Right lung (tissue), 5 donors: ENCODE measurements around the gene MSRB3. TPM values are rescaled to one million over a fixed set of nuclear protein-coding genes. Genes with fewer than 3 reads are reported as not detected.

Source experiments
- DNase-seq, 2 donors: peaks; one replicate each; pipeline ENCODE4 v3.0.0-alpha.2; 2013
- polyA plus RNA-seq, 5 donors: library from polyadenylated mRNA; unstranded; fragments of 120-200 nt; gene quantifications; one replicate each; pipeline versions ENCODE4 v1.2.1 to v1.2.3, GENCODE V29; 2013; ENCODE audit warnings: inconsistent platforms in 1 of 5, low replicate concordance in 1 of 5; ENCODE audit not compliant: insufficient read length in 5 of 5, insufficient read depth in 1 of 5

Gene MSRB3
- polyA plus RNA-seq, 5 donors = 24.5 to 29.4 (median 27.5) TPM

DNA sequence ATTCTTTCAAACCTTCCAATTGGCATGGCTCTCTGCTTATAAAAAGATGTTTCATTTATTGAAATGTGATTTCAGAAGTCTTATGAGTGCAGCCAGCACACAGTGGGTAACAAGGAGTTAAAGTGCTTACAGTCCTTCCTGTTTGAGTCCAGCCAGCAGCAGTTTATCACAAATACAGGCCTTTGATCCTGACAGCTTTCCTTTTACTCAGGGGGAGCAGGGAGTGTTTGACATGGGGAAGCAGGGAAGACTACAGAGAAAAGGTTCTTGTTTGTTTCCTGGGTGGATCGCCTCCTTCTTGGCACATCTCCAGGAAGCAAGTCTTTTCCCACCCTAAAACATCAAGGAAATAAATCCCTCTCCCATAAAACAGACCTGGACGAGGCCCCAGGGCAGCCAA is 216.1 kb downstream of the MSRB3 start:
- no peak for DNase-seq

DNA sequence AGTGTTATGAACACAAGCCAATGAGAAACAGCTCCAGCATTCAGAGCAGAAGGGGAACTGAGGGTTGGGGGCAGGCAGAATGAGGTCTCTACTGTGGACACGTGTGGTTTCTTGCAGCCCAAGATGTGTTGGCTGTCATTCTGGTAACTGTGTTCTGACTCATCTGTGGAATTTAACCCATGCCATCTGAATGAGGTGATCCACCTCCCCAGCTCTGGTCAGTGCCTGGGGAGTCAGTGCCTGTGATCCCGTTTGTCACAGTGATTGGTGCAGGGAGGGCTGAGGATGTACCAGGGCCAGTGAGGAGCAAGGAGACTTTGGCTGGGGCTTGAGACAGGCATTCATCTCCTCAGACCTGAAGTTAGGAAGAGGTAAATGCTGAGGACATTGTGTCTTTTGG is 216.8 kb downstream of the MSRB3 start:
- DNase-seq = no peak

DNA sequence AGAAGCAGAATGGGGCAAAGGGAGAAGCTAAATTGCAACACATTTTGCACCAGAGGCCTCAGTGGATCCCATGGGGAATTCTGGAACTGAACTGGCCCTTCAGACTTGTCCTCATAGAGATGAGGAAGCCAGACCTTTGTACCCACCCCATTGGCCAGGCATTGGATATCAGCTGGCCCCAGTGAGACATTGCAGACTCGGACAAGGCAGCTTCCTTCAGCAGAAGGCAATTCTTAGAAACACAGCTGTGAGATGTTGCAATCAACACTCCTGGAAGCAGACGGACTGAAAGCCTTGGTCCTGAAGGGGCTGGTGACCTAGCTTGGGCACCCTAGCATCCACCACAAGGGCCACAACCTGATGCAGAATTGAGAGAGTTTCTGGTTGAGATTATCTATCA is 218.1 kb downstream of the MSRB3 start:
- no peak for DNase-seq

DNA sequence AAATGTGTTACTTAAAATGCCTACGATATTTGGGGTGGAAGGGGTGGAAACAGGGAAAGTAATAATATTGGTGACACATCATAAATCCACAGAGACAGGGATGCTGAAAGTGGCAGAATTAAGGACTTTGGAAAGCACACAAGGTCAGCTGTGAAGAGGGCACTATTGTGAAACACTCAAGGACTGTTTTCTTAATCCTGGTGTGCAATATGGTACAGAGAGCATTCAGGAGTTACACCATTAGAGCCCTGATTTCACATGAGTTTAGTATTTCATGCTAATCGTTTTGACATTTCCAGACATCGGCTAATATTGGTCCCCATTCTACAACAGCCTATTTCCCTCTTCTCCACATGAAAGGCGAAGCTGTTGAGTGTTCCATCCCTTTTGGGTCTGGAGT is 219.2 kb downstream of the MSRB3 start:
- DNase-seq = no peak

DNA sequence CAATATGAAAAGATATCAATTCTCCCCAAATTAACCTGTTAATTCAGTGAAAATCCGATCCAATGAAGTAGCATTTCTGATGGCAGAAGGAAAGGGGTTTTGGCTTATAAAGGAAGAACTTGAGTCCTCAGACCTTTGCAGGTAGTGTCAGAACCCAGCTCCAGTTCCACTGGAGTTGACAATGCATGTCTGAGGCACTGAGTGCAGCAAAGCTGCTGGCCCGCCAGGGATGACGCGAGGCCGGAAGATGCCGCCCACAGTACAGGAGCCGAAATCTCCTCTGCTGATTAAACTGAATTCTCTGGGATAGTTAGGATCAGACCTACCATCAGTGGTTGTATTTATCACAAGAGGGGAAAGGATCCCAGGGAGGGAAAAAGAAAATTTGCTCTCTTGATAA is 220.7 kb downstream of the MSRB3 start:
- no peak for DNase-seq

DNA sequence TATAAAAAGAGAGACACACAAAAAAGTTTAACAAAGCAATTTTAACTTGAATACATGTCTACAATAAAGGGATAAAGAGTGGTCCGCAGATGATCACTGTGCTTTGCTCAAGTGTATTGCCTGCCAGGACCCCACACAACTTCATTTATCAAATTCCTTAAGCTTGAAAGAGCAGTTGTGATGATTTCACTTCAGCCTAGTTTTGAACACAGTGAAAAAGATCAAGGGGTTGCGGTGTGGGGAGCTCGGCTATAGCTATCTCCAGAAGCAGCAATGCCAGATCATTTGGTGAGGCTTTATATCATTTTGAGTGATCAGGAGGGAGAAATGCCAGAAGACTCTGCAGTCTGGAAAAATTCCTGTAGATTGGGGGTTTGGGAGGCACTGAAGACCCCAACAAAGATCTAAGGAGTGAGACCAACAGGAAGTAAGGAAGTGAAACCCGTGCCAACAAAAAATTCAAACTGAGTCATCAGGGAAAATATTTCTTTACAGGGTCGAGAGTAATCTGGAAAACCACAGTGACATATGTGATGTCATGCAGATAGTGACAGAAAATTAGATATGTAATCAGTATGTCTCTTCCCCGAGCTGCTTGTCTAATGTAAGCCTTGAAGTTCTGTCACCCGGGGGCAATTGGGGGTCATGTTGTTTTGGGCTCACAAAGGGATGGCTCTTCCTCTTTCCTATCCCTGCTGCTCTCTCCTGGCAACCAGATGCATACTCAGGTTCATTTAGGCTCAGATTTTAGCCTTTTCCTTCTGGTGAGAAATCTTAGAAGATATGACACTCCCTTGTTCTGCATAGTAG is 221.8 kb downstream of the MSRB3 start:
- DNase-seq = no peak

DNA sequence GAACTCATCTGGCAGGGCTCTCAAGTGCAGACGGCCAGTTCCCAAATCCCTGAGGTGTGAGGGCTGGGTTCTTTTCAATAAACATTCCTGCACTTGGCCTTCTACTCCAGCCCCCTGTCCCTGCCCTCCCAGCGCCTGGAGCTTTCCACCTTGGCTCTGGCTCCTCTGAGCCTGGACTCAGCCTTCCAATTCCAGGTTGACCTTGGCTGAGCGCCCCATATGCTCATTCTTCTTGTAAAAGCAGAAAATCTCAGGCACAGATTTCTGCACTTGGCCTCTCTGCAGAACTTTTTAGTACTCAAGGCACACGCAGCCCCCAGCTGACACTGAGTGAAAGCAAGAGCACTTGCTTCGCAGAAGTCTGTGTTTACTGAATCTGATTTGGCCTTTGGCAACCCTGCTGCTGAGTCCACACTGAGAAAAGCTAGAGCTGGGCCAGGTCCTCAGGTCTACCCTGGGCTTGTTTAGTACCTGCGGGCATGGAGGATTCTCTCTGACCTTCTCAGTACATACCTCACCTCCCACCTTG is 222.7 kb downstream of the MSRB3 start:
- peak in 1 of 2 donors; percentile 67 for DNase-seq

DNA sequence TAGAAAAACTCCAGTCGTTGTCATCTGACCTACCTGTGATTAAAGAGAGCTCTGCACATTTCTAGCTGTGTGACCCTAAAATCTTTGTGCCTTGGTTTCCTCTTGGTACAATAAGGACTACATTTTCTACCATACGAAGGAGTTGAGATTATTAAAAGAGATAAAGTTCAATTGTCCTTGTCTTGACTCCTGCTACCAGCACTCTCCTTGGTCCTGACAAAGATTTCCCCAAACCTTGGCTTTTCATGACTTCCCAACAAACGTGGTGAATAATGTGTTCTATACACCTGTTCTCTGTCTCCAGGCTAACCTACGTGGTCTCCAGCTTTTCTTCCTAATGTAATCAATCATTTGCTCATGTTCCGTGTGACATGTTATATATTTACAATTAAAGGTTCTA is 223.5 kb downstream of the MSRB3 start:
- DNase-seq = no peak

DNA sequence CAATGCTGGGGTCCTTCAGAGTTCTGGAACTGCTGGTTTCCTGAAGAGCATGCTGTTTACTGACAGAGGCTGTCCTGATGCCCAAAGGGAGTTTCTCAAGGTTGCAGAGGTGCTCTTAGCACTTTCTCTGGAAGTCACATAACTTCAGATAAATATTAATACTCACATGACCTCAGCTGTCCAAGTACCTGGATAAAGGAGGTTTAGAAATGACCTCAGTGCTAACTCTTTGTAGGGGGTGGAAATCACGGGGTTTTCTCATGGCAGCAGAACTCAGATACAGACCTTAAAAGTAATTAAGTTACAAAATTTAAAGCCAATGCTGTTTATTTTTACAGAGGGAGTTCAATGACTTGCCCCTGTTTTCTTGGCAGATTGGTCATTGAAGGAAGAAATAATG is 225.9 kb downstream of the MSRB3 start:
- DNase-seq = no peak

DNA sequence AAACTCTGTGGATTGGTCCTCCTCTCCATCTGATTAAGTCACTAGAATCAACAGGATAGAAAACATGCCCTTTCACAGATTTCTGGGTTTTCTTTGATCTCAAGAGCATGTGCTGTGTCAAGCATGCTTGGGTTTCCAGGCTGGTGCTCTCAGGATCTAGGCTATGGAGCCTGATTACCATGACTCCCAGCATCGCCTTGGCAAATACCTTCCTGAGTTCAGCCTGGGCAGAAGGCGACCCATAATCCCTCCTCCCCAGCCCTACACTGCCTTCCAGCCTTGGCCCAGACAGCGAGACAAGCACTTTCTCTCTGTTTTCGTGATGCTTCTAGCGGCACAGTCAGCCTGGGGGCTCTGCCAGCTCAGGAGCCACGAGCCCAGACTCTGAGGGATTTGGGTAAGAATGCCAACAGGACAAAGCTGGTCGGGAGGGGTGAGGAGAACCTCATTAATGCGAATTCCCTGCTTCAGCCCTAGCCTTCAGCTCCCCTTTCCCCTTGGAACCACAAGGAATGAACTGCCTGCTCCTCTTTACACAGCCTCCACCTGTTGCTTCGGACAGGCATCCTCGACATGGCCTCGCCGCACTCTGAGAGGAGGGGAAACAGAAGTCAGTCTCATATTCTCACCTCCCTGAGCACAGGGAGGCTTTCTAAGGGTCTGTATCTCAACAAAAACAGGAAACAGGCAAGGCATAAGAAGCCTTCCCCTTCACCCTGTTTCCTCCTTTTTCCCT is 227.1 kb downstream of the MSRB3 start:
- DNase-seq = no peak

DNA sequence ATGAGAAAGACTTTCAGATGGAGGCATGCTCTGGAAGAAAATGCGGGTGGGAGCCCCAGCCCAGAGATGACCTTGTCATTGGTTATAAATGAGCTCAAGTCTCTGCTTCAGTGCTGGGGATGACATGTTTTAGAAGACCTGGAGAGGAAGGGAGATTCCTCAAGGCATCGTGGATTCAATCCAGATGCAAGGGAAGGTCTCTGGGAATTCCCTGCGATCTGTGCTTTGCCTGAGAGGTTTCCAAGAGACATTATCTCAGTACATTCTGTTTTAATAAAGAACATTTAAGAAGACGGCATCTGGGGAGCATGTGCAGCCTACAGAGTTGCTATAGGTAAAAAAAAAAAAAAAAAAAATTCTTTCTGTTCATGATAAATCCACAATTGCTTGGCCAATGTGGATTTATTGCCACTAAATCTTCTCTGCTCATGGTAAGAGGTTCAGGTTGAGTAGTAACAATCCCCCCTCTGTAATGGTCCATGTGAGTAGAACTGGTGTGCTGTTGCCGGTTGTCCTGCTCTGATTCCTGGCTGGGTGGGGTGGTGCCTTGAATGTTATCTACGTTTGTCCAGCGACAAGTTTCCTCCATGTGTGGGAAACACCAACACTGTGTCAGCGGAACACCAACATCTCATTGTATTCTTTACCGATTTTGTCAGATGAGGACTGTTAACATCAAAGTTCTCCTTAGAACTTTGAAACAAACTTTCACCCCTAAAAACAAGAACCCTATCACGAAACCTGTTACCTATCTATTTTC is 230.0 kb downstream of the MSRB3 start:
- DNase-seq = no peak

DNA sequence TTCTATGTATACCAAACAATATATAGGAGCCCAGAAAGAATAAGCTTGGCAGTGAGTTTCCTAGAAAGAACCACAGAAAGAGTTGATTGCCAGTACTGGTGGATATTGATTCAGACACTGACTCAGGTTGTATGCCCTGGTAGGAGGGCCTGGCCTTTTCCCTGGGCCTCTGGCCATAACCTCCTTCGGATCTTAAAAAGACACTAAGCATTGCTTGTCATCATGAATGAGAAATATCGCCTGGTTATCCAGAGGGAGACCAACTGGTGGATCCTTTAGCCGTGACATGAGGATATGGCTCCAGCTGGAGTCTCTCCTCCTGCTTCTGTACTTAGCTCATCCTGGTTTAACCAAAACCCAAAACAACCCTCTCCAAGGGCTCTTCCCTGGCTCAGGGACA is 231.5 kb downstream of the MSRB3 start:
- no peak for DNase-seq

DNA sequence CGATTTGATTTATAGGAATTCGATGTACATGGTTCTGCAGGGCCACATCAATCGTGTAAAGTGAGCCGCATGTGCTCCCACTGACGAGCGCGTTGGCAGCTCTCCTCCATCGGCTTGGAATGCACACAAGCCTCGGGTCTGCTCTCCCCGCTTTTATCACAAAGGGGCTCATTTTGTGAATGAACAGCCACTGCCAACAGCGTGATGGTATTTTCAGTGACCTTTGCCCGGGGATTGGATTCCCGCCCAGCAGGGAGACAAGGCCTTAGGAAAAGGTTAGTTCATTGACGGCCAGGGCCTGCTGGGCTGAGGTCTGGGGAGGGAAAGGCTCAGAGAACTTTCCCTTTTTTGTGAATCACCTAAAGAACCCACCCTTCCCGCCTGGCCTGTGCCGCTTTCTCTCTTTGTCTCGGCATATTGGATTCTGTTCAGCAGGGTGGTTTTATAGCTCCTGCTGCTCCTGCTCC is 232.1 kb downstream of the MSRB3 start:
- DNase-seq = peak in 1 of 2 donors; percentile 40

DNA sequence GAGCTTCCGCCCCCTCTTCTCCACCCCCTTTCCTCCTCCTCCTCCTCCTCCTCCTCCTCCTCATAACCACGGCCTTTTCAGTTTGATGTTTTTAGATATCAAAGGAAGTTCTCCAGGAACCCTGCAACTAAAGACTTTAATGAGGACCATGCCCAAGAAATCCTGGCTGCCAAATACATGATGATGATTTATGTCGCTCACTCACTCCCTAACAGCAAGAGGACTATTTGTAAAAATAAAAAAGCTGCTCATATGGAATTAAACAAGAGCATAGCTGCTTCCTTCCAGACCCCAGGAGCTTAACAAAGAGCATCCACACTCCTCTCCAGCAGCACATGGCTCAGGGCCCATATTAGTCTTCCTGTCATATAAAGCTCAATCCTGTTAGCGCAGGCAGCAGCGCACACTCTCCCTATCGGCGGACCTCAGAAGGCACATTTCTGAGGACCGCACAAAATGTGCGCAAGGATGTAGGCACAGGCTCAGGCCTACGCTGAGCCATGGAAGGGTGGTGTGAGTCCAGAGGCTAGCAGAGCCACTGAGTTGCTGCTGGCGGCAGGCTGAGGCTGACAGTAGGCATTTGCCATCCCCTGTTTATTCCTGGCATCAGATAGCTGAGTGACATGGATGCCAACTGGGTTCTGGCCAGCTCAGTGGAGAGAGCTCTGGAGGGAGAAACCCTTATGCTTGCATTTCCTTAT is 232.8 kb downstream of the MSRB3 start:
- no peak for DNase-seq

DNA sequence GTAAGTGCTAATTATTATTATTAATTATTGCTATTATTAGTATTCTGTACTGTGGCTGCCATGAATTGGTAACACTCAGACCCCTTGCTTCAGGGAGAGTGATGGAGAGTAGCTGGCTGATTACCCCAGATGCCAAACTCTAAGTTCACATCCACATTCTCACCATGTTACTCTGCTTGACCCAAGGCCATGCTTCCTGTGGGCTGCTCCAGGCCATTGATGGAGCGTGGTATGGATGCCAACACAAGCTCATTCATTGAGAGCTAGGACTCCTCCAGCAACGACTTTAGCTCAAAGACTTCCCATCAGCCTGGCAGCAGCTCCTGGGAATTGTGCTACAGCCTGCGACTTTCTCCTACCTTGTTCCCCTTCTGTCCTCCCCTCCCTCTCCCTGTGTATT is 233.4 kb downstream of the MSRB3 start:
- DNase-seq = no peak

Other genes starting within 250 kb of the MSRB3 start
- 100 to 1,000 TPM; 187 to 305 (median 235) TPM for gene WIF1, start 157.4 kb upstream of the MSRB3 start, polyA plus RNA-seq
- 10 to 100 TPM; 36.8 to 47.5 (median 44.5) TPM for gene LEMD3, start 109.1 kb upstream of the MSRB3 start, polyA plus RNA-seq